CD4-positive, alpha-beta T cell treated with Interleukin-4 for 4 hours (primary cell): ENCODE results near the gene PBX4.
A peak's percentile ranks its signal among the peaks of the same experiment; 100 is the strongest.

Source experiments
- DNase-seq: peaks from one replicate; pipeline ENCODE4 v3.0.0-alpha.2; 2020

PBX4 gene

GRCh38 chr19:19587771-19588170 is 30.7 kb downstream of the PBX4 start:
- no peak for DNase-seq

DNA sequence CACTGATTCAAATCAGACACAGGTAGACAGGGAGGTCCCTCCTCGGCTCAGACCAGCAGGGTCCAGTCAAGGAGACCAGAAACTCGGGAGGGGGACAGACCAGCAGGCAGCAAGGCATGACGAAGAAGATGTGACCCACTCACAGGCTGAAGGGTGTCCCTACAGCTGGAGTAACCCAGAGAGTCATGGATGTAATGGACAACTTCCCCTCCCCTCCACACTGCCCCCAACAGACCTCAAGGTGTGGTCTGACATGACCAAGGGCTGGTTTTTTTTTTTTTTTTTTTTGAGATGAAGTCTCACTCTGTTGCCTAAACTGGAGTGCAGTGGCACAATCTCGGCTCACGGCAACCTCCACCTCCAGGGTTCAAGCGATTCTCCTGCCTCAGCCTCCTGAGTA is 34.1 kb downstream of the PBX4 start:
- DNase-seq = no peak

DNA sequence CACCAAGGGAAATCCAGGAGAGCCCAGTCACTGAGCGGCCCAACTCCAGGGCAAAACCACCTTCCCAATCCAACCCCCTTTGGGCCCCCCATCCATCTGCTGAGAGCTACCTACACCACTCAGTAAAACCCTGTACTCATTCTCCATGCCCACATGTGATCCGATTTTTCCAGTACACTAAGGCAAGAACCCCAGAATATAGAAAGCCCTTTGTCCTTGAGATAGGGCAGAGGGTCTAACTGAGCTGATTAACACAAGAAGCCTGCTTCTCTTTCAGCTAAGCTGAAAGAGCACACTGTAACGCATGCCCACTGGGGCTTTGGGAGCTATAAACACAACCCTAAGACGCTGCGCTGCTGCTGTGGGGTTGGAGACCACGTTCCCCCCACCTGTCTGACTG is 36.0 kb downstream of the PBX4 start:
- no peak for DNase-seq

GRCh38 chr19:19581391-19581790 is 37.1 kb downstream of the PBX4 start:
- no peak for DNase-seq

DNA sequence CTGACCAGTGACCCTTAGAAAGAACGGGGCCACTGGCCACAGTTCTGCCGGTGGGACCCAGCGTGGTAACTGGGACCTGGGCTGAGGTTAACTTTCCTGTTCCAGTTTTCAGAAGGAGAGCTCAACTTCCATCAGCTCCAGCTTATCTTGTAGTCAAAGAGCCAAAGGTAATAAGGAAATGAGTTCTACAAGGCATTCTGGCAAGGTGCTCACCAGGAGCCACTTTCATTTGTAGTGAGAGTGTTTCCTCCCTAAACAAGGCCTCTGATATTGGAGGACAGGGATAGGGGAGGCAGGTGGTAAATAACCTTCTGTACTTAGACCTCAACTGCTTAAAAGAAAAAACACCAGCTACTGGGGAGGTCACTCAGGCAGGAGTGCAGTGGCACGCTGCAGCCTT is 38.1 kb downstream of the PBX4 start:
- no peak for DNase-seq

- DNase-seq = no peak
Observed at GRCh38 chr19:19579533-19580361, 38.7 kb downstream of the PBX4 start.

DNA sequence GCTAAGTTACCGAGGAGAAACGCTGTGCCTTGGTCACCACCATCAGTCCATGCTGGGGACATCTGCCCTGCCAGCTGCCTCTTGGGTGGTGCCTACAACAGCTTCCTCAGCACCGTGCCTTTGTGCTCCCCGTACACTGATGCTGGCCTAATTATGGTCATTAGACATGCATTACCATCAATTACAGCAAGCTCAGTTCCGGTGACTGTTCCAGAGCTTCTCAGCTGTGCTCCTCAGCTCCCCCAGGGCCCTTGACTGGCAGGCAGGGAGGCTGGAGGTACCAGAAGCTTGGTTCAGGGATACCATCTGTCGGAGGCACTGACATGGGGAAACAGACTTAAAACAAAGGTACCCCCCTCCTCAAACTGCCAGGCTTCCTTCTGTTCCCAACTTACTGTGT is 40.2 kb downstream of the PBX4 start:
- no peak for DNase-seq

DNA sequence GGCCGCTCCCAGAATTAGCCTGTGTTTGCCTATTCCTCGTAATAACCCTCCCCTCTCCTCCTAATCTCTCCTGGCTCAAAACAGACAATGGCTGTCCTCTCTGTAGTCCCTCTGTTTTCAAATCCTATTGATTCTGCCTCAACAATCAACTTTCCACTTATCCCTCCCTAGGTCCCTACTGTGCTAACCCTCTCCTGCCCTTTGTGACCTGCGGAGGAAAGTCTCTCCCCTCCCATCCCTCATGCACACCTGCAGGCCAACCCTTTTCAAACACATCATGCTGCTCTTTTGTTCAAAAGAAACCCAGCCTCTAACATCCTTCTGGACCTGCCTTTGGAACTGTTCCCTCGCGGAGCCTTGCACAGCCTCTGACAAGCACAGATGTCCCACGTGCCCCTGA is 43.1 kb downstream of the PBX4 start:
- DNase-seq = no peak

DNA sequence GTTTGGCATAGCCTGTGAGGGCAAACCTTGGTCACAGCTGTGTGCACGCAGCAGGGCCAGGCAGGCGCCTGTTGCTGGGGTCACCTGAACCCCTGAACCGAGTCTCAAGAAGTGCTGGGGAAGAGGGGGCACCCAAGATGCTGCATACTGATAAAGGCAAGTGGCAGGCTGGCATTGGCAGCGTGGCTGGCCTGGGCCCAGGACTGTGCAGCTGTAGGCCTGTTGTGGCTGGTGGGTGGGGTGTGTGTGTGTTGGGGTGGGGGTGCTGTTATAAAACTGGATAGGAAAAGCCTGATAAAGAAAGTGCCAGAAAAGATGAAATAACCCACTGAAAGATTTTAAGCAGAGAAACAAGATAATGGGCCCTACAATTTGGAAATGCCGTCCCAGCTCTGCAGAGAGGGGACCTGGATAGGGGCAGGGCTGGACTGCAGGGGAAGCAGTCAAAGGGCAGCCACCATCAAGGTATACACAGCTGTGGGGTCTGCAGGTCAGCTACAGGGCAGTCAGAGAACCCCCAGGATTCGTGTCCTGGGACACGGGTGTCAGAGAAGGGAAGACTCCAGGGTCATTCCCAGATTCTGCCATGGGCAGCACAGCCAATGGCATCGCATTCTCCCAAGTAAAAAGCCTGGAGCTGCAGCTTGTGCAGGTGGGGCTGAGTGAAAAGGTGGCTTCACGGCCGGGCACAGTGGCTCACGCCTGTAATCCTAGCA is 47.3 kb downstream of the PBX4 start:
- DNase-seq = no peak

GRCh38 chr19:19570571-19570970 is 47.9 kb downstream of the PBX4 start:
- no peak for DNase-seq

- DNase-seq = no peak
Observed at GRCh38 chr19:19568802-19569756, 49.4 kb downstream of the PBX4 start.

GRCh38 chr19:19567391-19567790 is 51.1 kb downstream of the PBX4 start:
- no peak for DNase-seq

DNA sequence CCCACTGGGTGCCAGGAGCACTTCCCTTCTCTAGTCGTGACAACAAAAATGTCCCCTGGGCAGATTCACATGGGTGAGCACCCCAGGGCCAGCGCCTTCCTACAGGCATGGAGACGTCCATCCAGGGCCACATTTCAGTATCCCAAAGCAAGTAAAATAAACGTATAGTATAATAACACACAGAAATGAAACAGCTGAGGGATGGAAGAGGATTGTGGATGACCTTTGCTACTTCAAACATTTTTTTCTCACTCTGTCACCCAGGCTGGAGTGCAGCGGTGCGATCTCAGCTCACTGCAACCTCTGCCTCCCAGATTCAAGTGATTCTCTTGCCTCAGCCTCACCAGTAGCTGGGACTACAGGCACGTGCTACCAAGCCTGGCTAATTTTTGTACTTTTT is 52.2 kb downstream of the PBX4 start:
- DNase-seq = no peak

- no peak for DNase-seq
Observed at GRCh38 chr19:19563348-19563848, 55.1 kb downstream of the PBX4 start.

- DNase-seq = peak; percentile 44
Observed at GRCh38 chr19:19562665-19563347, 55.7 kb downstream of the PBX4 start.

DNA sequence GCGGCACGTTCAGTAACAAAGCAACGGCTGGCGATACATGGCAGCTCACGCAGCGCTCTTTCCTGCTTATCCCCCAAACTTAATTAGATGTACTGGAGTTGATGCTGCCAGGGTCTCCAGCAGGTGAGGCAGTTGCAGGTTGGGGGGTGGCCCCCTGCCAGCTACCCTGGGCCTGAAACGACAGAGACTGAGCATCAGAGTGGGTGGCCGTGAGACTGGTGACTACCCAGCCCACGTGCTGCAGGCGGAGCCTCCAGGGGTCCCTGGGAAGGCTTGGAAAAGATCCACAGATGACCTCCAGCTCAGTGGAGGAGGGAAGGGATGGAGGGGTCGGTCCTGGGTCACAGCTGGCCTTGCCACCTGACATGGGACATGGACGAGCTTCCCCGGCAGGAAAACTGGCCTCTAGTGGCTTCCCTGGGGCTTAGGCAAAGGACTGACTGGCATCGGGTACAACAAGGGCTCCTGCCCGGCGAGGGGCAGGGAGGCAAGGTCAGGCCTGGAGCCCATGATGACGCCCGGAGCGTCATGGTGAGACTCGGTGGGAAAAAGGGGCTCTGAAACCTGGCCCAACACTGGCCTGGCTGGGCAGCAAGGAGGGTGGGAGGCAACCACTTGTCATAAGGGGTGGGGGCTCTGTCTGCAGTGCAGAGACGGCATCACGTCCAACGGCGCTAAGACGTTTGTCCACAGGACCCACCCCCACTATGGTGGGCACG is 56.4 kb downstream of the PBX4 start:
- DNase-seq = no peak

DNA sequence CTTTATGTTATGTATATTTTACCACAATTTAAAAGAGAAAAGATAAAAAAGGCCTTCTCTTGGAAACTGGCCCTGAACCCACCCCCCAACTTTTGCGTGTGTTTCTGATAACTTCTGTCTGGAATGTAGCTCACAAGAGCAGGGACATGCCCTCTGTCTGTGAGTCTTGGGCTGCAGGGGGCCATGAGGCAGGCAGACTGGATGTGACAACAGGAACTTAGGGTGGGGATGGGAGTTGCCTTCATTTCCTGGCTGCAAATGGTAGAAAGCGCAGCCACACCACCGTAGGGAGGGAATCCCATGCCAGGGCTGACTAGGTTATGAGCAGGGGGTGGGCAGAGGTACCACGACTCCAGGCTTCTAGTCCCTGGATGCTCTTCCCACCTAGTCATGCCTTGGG is 58.6 kb downstream of the PBX4 start:
- no peak for DNase-seq

GRCh38 chr19:19558636-19559035 is 59.9 kb downstream of the PBX4 start:
- no peak for DNase-seq

DNA sequence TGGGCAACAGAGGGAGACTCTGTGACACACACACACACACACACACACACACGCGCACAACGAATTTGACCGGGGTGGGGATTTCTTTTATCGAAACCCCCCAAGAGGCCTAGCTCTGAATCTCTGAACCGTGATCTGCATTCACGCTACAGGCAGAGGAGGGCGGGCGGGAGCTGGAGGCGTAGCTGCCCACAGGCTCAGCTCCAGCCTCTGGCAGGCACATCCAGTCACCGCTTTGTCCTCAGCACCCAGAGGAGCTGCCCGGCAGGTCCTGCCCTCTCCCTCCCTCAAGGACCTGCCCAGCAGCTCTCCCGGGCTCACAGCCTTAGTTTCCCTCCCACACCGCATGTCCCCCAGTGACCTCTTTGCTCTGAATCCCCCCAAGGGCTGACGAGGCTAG is 60.4 kb downstream of the PBX4 start:
- DNase-seq = no peak

DNA sequence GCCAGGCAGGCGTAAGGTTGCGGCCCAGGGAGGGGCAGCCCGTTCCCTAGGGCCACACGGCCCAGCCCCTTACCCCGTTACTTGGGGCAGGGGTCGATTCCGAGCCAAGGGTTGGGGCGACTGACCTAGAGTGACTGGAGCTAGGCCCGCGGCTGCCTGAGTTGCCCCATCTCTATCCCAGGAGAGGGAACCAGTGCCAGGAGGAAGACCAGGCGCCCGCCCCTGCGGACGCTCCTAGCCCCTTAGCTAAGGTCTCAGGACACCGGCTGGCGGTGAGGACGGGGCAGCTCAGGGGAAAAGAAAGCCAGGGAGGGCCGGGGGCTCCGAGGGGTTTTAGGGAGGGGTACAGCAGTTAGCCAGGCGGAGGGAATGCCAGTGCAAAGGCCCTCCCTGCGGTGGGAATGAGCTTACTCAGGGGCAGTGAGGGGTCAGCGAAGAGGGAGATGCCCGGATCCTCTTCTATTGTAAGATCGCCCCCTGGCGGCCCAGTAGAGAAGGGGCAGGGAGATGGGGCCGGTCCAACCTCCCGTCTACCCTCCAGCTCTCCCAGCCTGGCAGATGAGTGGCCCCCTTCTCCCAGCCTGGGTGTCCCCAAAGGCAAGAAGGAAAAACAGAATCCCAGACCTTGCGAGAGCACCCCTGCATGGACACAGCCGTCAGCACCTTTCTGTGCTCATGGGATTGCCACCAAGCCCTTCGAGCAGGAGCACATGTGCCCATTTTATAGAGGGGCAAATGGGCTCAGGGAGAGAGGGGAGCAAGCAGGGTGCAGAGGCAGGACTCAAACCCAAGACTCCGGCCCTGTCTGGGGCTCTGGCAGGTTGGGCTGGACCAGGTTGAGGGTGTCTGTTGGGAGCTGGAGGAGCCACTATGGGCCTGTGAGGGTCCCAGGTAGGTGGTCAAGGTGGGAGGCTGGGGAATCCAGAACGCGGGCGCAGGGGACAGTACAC is 64.1 kb downstream of the PBX4 start:
- DNase-seq = peak; percentile 44

GRCh38 chr19:19553670-19554069 is 64.8 kb downstream of the PBX4 start:
- DNase-seq = no peak
